ENCODE measurements around the gene CELA2B.
"Not testable (repeated sequence)": the region's sequence is repeated elsewhere in the genome, so short reads cannot be mapped to it uniquely, and the experiment has no call there.

DNA sequence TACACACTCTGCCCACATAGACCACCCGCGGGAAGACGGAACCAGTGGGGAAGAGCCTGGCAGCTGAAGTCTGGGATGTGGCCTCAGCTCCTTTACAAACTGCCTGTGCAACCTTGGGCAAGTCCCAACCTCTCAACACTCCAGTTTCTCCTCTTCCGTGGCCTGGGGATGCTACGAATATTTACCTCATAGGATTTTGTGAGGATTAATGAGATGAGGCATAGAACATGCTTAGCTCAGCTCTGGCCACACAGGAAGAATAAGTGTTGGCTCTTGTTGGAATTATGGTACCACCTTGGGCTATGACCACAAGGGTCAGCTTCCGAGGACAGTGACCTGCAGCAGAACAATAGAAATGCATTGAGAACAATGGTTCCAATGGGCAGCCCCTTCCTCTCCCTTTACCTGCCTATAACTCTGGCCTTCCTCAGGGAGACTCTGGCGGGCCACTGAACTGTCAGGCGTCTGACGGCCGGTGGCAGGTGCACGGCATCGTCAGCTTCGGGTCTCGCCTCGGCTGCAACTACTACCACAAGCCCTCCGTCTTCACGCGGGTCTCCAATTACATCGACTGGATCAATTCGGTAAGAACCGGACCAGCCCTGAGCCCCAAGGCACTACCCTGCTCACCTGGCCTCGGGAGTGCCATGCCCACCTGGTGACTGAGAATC lies 8.8 kb upstream of the CELA2B start:
- TF ChIP-seq, protein P1, sequence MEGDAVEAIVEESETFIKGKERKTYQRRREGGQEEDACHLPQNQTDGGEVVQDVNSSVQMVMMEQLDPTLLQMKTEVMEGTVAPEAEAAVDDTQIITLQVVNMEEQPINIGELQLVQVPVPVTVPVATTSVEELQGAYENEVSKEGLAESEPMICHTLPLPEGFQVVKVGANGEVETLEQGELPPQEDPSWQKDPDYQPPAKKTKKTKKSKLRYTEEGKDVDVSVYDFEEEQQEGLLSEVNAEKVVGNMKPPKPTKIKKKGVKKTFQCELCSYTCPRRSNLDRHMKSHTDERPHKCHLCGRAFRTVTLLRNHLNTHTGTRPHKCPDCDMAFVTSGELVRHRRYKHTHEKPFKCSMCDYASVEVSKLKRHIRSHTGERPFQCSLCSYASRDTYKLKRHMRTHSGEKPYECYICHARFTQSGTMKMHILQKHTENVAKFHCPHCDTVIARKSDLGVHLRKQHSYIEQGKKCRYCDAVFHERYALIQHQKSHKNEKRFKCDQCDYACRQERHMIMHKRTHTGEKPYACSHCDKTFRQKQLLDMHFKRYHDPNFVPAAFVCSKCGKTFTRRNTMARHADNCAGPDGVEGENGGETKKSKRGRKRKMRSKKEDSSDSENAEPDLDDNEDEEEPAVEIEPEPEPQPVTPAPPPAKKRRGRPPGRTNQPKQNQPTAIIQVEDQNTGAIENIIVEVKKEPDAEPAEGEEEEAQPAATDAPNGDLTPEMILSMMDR (IDR thresholded peaks at IDR 0.05; ENCODE audit: low read depth, low read length) = not testable (repeated sequence)
- TF ChIP-seq EZH2phosphoT487 (IDR thresholded peaks at IDR 0.05; ENCODE audit: low read depth) = not testable (repeated sequence)
